Neural progenitor cell (in vitro differentiated cells): ENCODE measurements around the gene EHD4. TPM values are rescaled to one million over a fixed set of nuclear protein-coding genes. Genes with fewer than 3 reads are reported as not detected.

Source experiments
- DNase-seq: peaks from one replicate; pipeline ENCODE4 v3.0.0-alpha.2; 2016; ENCODE audit warnings: low spot score
- H2AFZ ChIP-seq: fragments of 200-600 bp; sonication (generic); replicated peaks from 2 replicates; pipeline ENCODE4 v1.6.1; 2016; ENCODE audit warnings: antibody characterized with exemption
- H3F3A ChIP-seq: fragments of 200-600 bp; sonication (generic); 2 replicates; pipeline ENCODE4 v1.6.1; 2016; ENCODE audit warnings: antibody characterized with exemption, low read depth
- H3K27ac ChIP-seq: fragments of 200-600 bp; sonication (generic); 2 replicates; pipeline ENCODE4 v1.5.1; 2016; ENCODE audit warnings: mild to moderate bottlenecking
- H3K27me3 ChIP-seq: fragments of 200-600 bp; sonication (generic); 2 replicates; pipeline ENCODE4 v1.6.1; 2016; ENCODE audit warnings: mild to moderate bottlenecking, moderate library complexity
- H3K36me3 ChIP-seq: fragments of 200-600 bp; sonication (generic); 2 replicates; pipeline ENCODE4 v1.5.1; 2016
- H3K4me1 ChIP-seq: fragments of 200-600 bp; sonication (generic); 2 replicates; pipeline ENCODE4 v1.6.1; 2016; ENCODE audit warnings: mixed run types
- H3K4me2 ChIP-seq: fragments of 200-600 bp; sonication (generic); 2 replicates; pipeline ENCODE4 v1.6.1; 2016
- H3K4me3 ChIP-seq: fragments of 200-600 bp; sonication (generic); 2 replicates; pipeline ENCODE4 v1.5.1; 2016
- H3K79me2 ChIP-seq: fragments of 200-600 bp; sonication (generic); 2 replicates; pipeline ENCODE4 v1.6.1; 2016; ENCODE audit warnings: low read depth
- H3K9ac ChIP-seq: fragments of 200-600 bp; sonication (generic); 2 replicates; pipeline ENCODE4 v1.6.1; 2016
- H3K9me3 ChIP-seq: fragments of 200-600 bp; sonication (generic); 2 replicates; pipeline ENCODE4 v1.5.1; 2016; ENCODE audit warnings: low read depth
- H4K20me1 ChIP-seq: fragments of 200-600 bp; sonication (generic); 2 replicates; pipeline ENCODE4 v1.6.1; 2016; ENCODE audit warnings: low read depth
- H3K27ac Mint-ChIP-seq: 3 replicates; pipeline ENCODE4 v1.8.0; 2021; ENCODE audit warnings: mixed read lengths
- H3K27me3 Mint-ChIP-seq: 2 replicates; pipeline ENCODE4 v1.8.0; 2022; ENCODE audit warnings: low read depth, mild to moderate bottlenecking, inconsistent platforms, moderate library complexity, mixed read lengths; ENCODE audit not compliant: insufficient read depth
- H3K36me3 Mint-ChIP-seq: 3 replicates; pipeline ENCODE4 v1.8.0; 2021; ENCODE audit warnings: mixed read lengths
- H3K4me1 Mint-ChIP-seq: 3 replicates; pipeline ENCODE4 v1.8.0; 2021; ENCODE audit warnings: mixed read lengths
- H3K4me3 Mint-ChIP-seq: 3 replicates; pipeline ENCODE4 v1.8.0; 2021; ENCODE audit warnings: mild to moderate bottlenecking, moderate library complexity, mixed read lengths
- H3K9me3 Mint-ChIP-seq: 3 replicates; pipeline ENCODE4 v1.8.0; 2020; ENCODE audit warnings: mixed read lengths
- CTCF ChIP-seq: fragments of 200-600 bp; sonication (generic); IDR thresholded peaks from 2 replicates; pipeline ENCODE4 v1.5.1; 2017; ENCODE audit warnings: antibody characterized with exemption, mild to moderate bottlenecking
- EZH2 ChIP-seq: fragments of 200-600 bp; sonication (generic); IDR thresholded peaks from 2 replicates; pipeline ENCODE4 v1.6.1; 2017; ENCODE audit warnings: antibody characterized with exemption, mild to moderate bottlenecking, moderate library complexity
- EZH2phosphoT487 ChIP-seq: fragments of 200-600 bp; sonication (generic); IDR thresholded peaks from 2 replicates; pipeline ENCODE4 v1.6.1; 2017; ENCODE audit warnings: antibody characterized with exemption
- total RNA-seq: library from RNA; depleted of rRNA; stranded (reverse); fragments of >200 nt; gene quantifications from 2 replicates; pipeline ENCODE4 v1.2.3, GENCODE V29; 2015; ENCODE audit warnings: low replicate concordance

Gene EHD4
- total RNA-seq, 1 donor from 2014 or later: 6.9 TPM

- Histone ChIP-seq H3K79me2 (no peaks in the 10 kb centered on the region), H3F3A (no peaks in the 10 kb centered on the region), H3K9me3 (no peaks in the 10 kb centered on the region), H3K4me2 (no peak overlapping the region), H3K4me1 (no peaks in the 10 kb centered on the region), H4K20me1 (no peaks in the 10 kb centered on the region), H3K4me3 (no peak overlapping the region), H3K27ac (no peak overlapping the region), H3K9ac (no peak overlapping the region), H2AFZ (no peak overlapping the region), H3K36me3 (no peaks in the 10 kb centered on the region), H3K27me3 (no peaks in the 10 kb centered on the region)
- Mint-ChIP-seq H3K36me3 (peaks cover 4% of the 10 kb centered on the region), H3K27me3 (peaks cover 13% of the 10 kb centered on the region), H3K4me3 (no peak overlapping the region), H3K27ac (no peak overlapping the region), H3K4me1 (no peaks in the 10 kb centered on the region), H3K9me3 (peaks cover 22% of the 10 kb centered on the region)
- DNase-seq: no peak
- TF ChIP-seq CTCF (no peak), EZH2phosphoT487 (no peak), EZH2 (no peak)
These were observed 46.2 kb upstream of the EHD4 start for GRCh38 chr15:42018306-42019224.

GRCh38 chr15:42016971-42017370 is 44.6 kb upstream of the EHD4 start:
- Mint-ChIP-seq H3K9me3 (peaks cover 8% of the 10 kb centered on the region), H3K4me1 (peaks cover 7% of the 10 kb centered on the region), H3K4me3 (no peak overlapping the region), H3K36me3 (no peaks in the 10 kb centered on the region), H3K27ac (no peak overlapping the region), H3K27me3 (peaks cover 13% of the 10 kb centered on the region)
- no peaks in the 10 kb centered on the region for H3K4me1 ChIP-seq
- DNase-seq: no peak
- no peaks in the 10 kb centered on the region for H3K79me2 ChIP-seq
- no peak overlapping the region for H3K4me3 ChIP-seq
- no peak overlapping the region for H3K4me2 ChIP-seq
- no peaks in the 10 kb centered on the region for H3F3A ChIP-seq
- no peak overlapping the region for H3K9ac ChIP-seq
- no peaks in the 10 kb centered on the region for H3K9me3 ChIP-seq
- no peaks in the 10 kb centered on the region for H3K36me3 ChIP-seq
- H3K27ac ChIP-seq: no peak overlapping the region
- H2AFZ ChIP-seq: no peak overlapping the region
- TF ChIP-seq EZH2phosphoT487: no peak
- no peak for TF ChIP-seq EZH2
- TF ChIP-seq CTCF: no peak
- no peaks in the 10 kb centered on the region for H3K27me3 ChIP-seq
- H4K20me1 ChIP-seq: no peaks in the 10 kb centered on the region

- Mint-ChIP-seq H3K9me3 (no peaks in the 10 kb centered on the region), H3K27me3 (peaks cover 13% of the 10 kb centered on the region), H3K27ac (no peak overlapping the region), H3K36me3 (no peaks in the 10 kb centered on the region), H3K4me1 (peaks cover 7% of the 10 kb centered on the region), H3K4me3 (no peak overlapping the region)
- H3K27ac ChIP-seq: no peak overlapping the region
- no peaks in the 10 kb centered on the region for H3K4me1 ChIP-seq
- H3K9ac ChIP-seq: no peak overlapping the region
- no peaks in the 10 kb centered on the region for H3K9me3 ChIP-seq
- H3K4me2 ChIP-seq: no peak overlapping the region
- H3K4me3 ChIP-seq: no peak overlapping the region
- no peak for DNase-seq
- no peaks in the 10 kb centered on the region for H3K79me2 ChIP-seq
- TF ChIP-seq CTCF: no peak
- no peak for TF ChIP-seq EZH2
- TF ChIP-seq EZH2phosphoT487: no peak
- H3K27me3 ChIP-seq: no peaks in the 10 kb centered on the region
- no peak overlapping the region for H2AFZ ChIP-seq
- H3K36me3 ChIP-seq: no peaks in the 10 kb centered on the region
- H4K20me1 ChIP-seq: no peaks in the 10 kb centered on the region
- H3F3A ChIP-seq: no peaks in the 10 kb centered on the region
These were observed 42.0 kb upstream of the EHD4 start for GRCh38 chr15:42014406-42014805.
